ENCODE measurements around the gene SPAG6.

DNA sequence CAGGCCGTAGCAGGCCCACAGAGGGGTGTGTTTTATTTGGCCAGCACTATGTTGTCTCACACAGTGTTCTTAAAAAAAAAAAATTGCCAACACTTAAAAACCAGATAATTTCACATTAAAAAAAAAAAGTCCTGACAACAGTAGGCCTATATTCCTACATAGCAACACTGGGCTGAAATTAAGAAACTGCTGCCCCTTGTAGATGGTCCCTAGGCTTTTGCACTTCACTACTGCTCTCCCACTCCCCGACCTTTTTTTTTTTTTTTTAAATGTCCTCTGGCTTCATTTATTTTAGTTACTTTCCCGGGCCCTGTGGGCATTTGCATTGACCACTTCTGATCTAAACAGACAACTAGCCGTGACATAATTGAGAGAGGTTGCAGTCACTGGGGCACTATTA, 36.0 kb downstream of the SPAG6 start:
- TF ChIP-seq, protein P1, sequence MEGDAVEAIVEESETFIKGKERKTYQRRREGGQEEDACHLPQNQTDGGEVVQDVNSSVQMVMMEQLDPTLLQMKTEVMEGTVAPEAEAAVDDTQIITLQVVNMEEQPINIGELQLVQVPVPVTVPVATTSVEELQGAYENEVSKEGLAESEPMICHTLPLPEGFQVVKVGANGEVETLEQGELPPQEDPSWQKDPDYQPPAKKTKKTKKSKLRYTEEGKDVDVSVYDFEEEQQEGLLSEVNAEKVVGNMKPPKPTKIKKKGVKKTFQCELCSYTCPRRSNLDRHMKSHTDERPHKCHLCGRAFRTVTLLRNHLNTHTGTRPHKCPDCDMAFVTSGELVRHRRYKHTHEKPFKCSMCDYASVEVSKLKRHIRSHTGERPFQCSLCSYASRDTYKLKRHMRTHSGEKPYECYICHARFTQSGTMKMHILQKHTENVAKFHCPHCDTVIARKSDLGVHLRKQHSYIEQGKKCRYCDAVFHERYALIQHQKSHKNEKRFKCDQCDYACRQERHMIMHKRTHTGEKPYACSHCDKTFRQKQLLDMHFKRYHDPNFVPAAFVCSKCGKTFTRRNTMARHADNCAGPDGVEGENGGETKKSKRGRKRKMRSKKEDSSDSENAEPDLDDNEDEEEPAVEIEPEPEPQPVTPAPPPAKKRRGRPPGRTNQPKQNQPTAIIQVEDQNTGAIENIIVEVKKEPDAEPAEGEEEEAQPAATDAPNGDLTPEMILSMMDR (IDR thresholded peaks at IDR 0.05; ENCODE audit: low read depth, low read length, missing input control), result no peak
- no peak for TF ChIP-seq RAD21 (IDR thresholded peaks at IDR 0.05)
- TF ChIP-seq, protein P2, sequence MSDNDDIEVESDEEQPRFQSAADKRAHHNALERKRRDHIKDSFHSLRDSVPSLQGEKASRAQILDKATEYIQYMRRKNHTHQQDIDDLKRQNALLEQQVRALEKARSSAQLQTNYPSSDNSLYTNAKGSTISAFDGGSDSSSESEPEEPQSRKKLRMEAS (IDR thresholded peaks at IDR 0.05), result no peak
- TF ChIP-seq EGR1 (IDR thresholded peaks at IDR 0.05; ENCODE audit: low read depth in 2 of 2), result no peak

Measured in liver (tissue), 3 donors.